MM.1S (cell line): Measurements from ENCODE around the gene STK17B.

Source experiments
- DNase-seq: peaks from one replicate; pipeline ENCODE4 v3.0.0-alpha.2; 2015
- H2AFZ ChIP-seq: fragments of 300-600 bp; sonication (generic); 2 replicates; pipeline ENCODE4 v1.6.0; 2016; ENCODE audit warnings: antibody characterized with exemption, low read length
- H3F3A ChIP-seq: fragments of 300-600 bp; sonication (generic); 2 replicates; pipeline ENCODE4 v1.6.1; 2016; ENCODE audit warnings: mild to moderate bottlenecking, antibody characterized with exemption, low read length, moderate library complexity, mixed read lengths; ENCODE audit not compliant: insufficient read depth
- H3K27ac ChIP-seq: fragments of 300-600 bp; sonication (generic); 2 replicates; pipeline ENCODE4 v1.5.1; 2016; ENCODE audit warnings: mild to moderate bottlenecking, low read length
- H3K27me3 ChIP-seq: fragments of 300-600 bp; sonication (generic); replicated peaks from 2 replicates; pipeline ENCODE4 v1.6.0; 2016; ENCODE audit warnings: low read length; ENCODE audit not compliant: insufficient read depth
- H3K36me3 ChIP-seq: fragments of 300-600 bp; sonication (generic); replicated peaks from 2 replicates; pipeline ENCODE4 v1.6.1; 2016; ENCODE audit warnings: mild to moderate bottlenecking, low read length, mixed read lengths; ENCODE audit not compliant: insufficient read depth
- H3K4me1 ChIP-seq: fragments of 300-600 bp; sonication (generic); 2 replicates; pipeline ENCODE4 v1.6.1; 2016; ENCODE audit warnings: low read length, mixed read lengths
- H3K4me2 ChIP-seq: fragments of 300-600 bp; sonication (generic); 2 replicates; pipeline ENCODE4 v1.6.0; 2016; ENCODE audit warnings: low read depth, low read length
- H3K4me3 ChIP-seq: fragments of 300-600 bp; sonication (generic); 2 replicates; pipeline ENCODE4 v1.5.1; 2016; ENCODE audit warnings: low read length, mixed read lengths
- H3K79me2 ChIP-seq: fragments of 300-600 bp; sonication (generic); 2 replicates; pipeline ENCODE4 v1.6.1; 2016; ENCODE audit warnings: mixed run types, low read length, mixed read lengths
- H3K9ac ChIP-seq: fragments of 300-600 bp; sonication (generic); 2 replicates; pipeline ENCODE4 v1.6.1; 2016; ENCODE audit warnings: low read length, mixed read lengths
- H3K9me2 ChIP-seq: fragments of 300-600 bp; sonication (generic); replicated peaks from 2 replicates; pipeline ENCODE4 v1.6.1; 2016; ENCODE audit warnings: mild to moderate bottlenecking, low read length, mixed read lengths; ENCODE audit not compliant: insufficient read depth
- H3K9me3 ChIP-seq: fragments of 300-600 bp; sonication (generic); replicated peaks from 2 replicates; pipeline ENCODE4 v1.6.1; 2016; ENCODE audit warnings: mild to moderate bottlenecking, low read length, mixed read lengths; ENCODE audit not compliant: insufficient read depth
- H4K20me1 ChIP-seq: fragments of 300-600 bp; sonication (generic); 2 replicates; pipeline ENCODE4 v1.6.1; 2016; ENCODE audit warnings: mild to moderate bottlenecking, low read length, moderate library complexity, mixed read lengths; ENCODE audit not compliant: insufficient read depth
- CTCF ChIP-seq: fragments of 300-600 bp; sonication (generic); IDR thresholded peaks from 2 replicates; pipeline ENCODE4 v1.5.1; 2016; ENCODE audit warnings: antibody characterized with exemption, low read length, mixed read lengths
- EZH2 ChIP-seq: fragments of 300-600 bp; sonication (generic); optimal IDR thresholded peaks from 2 replicates; pipeline ENCODE3; 2017; ENCODE audit warnings: low read depth, mild to moderate bottlenecking, antibody characterized with exemption, low read length, mixed read lengths
- EZH2phosphoT487 ChIP-seq: fragments of 300-600 bp; sonication (generic); IDR thresholded peaks from 2 replicates; pipeline ENCODE4 v1.6.1; 2018; ENCODE audit warnings: antibody characterized with exemption, low read length

Gene STK17B

GRCh38 chr2:196149948-196150347 lies 21.4 kb downstream of the STK17B start:
- Histone ChIP-seq H3K4me1 (peaks cover 5% of the 10 kb centered on the region; the same call in 1 of the 2 replicates), H3K27ac (no peak overlapping the region), H2AFZ (no peak overlapping the region), H3K4me3 (no peak overlapping the region), H3K9me2 (no peaks in the 10 kb centered on the region), H3K36me3 (peaks cover 28% of the 10 kb centered on the region), H3K27me3 (no peaks in the 10 kb centered on the region), H3K9ac (no peak overlapping the region), H3K9me3 (no peaks in the 10 kb centered on the region), H3K79me2 (peaks cover 100% of the 10 kb centered on the region), H4K20me1 (peaks cover 25% of the 10 kb centered on the region; the same call in 1 of the 2 replicates), H3K4me2 (no peak overlapping the region), H3F3A (peaks cover 19% of the 10 kb centered on the region; the same call in 1 of the 2 replicates)
- DNase-seq = no peak
- TF ChIP-seq EZH2phosphoT487 = no peak
- no peak for TF ChIP-seq EZH2
- no peak for TF ChIP-seq CTCF

- H3K4me3 ChIP-seq = no peak overlapping the region
- no peak overlapping the region for H3K9ac ChIP-seq
- peaks cover 97% of the 10 kb centered on the region for H3K79me2 ChIP-seq
- no peak for TF ChIP-seq EZH2
- DNase-seq = no peak
- H3K4me1 ChIP-seq = peaks cover 5% of the 10 kb centered on the region; the same call in 1 of the 2 replicates
- H3K27me3 ChIP-seq = no peaks in the 10 kb centered on the region
- no peak overlapping the region for H3K4me2 ChIP-seq
- peaks cover 25% of the 10 kb centered on the region for H3F3A ChIP-seq
- H3K9me3 ChIP-seq = no peaks in the 10 kb centered on the region
- no peak overlapping the region for H2AFZ ChIP-seq
- no peak overlapping the region for H3K27ac ChIP-seq
- H3K36me3 ChIP-seq = peaks cover 28% of the 10 kb centered on the region
- no peaks in the 10 kb centered on the region for H3K9me2 ChIP-seq
- H4K20me1 ChIP-seq = peaks cover 25% of the 10 kb centered on the region; the same call in 1 of the 2 replicates
These were observed 22.6 kb downstream of the STK17B start for GRCh38 chr2:196148736-196149135.

GRCh38 chr2:196145256-196145655 lies 26.1 kb downstream of the STK17B start:
- H3K4me3 ChIP-seq = no peak overlapping the region
- no peak overlapping the region for H3K9ac ChIP-seq
- H3K27ac ChIP-seq = no peak overlapping the region
- H3K9me3 ChIP-seq = no peaks in the 10 kb centered on the region
- H4K20me1 ChIP-seq = peaks cover 30% of the 10 kb centered on the region; the same call in 1 of the 2 replicates
- peaks cover 23% of the 10 kb centered on the region for H3K36me3 ChIP-seq
- no peak for DNase-seq
- no peaks in the 10 kb centered on the region for H3K9me2 ChIP-seq
- TF ChIP-seq EZH2phosphoT487 = no peak
- TF ChIP-seq CTCF = no peak
- TF ChIP-seq EZH2 = no peak
- H3K4me2 ChIP-seq = no peak overlapping the region
- no peak overlapping the region for H2AFZ ChIP-seq
- H3K27me3 ChIP-seq = no peaks in the 10 kb centered on the region
- H3K4me1 ChIP-seq = no peaks in the 10 kb centered on the region
- H3F3A ChIP-seq = peaks cover 23% of the 10 kb centered on the region
- peaks cover 97% of the 10 kb centered on the region for H3K79me2 ChIP-seq

- Histone ChIP-seq H3K4me2 (no peak overlapping the region), H3K4me1 (no peaks in the 10 kb centered on the region), H3K27me3 (no peaks in the 10 kb centered on the region), H4K20me1 (peaks cover 27% of the 10 kb centered on the region; the same call in 1 of the 2 replicates), H3K9ac (no peak overlapping the region), H2AFZ (no peak overlapping the region), H3K36me3 (peaks cover 29% of the 10 kb centered on the region), H3K27ac (no peak overlapping the region), H3F3A (peaks cover 30% of the 10 kb centered on the region), H3K79me2 (peaks cover 97% of the 10 kb centered on the region), H3K9me2 (no peaks in the 10 kb centered on the region), H3K4me3 (no peak overlapping the region), H3K9me3 (no peaks in the 10 kb centered on the region)
- peak; percentile 5 for DNase-seq
- TF ChIP-seq EZH2phosphoT487 (no peak), CTCF (no peak), EZH2 (no peak)
These were observed 26.8 kb downstream of the STK17B start for GRCh38 chr2:196144513-196145126.
